Memory B cell (primary cell): ENCODE data around the gene TNS3.

Experiments
- ATAC-seq: fragments of 150-1000 bp; cut with Tn5 transposase; 2 replicates; pipeline ENCODE4 v1.10.0; 2021; ENCODE audit warnings: low read depth, mild to moderate bottlenecking, moderate library complexity
- DNase-seq, 2 donors: peaks; one replicate each; pipeline ENCODE4 v3.0.0; 2022; ENCODE audit warnings: low spot score in 2 of 2
- H3K27ac Mint-ChIP-seq: one replicate; pipeline ENCODE4 v1.8.0; 2022; ENCODE audit warnings: mild to moderate bottlenecking, moderate library complexity, mixed read lengths
- H3K27me3 Mint-ChIP-seq: one replicate; pipeline ENCODE4 v1.8.0; 2022; ENCODE audit warnings: mixed read lengths
- H3K36me3 Mint-ChIP-seq: one replicate; pipeline ENCODE4 v1.8.0; 2022; ENCODE audit warnings: mild to moderate bottlenecking, mixed read lengths
- H3K4me1 Mint-ChIP-seq: one replicate; pipeline ENCODE4 v1.8.0; 2022; ENCODE audit warnings: mixed read lengths
- H3K4me3 Mint-ChIP-seq: one replicate; pipeline ENCODE4 v1.8.0; 2022; ENCODE audit warnings: mild to moderate bottlenecking, moderate library complexity, mixed read lengths
- H3K9me3 Mint-ChIP-seq: one replicate; pipeline ENCODE4 v1.8.0; 2022; ENCODE audit warnings: mixed read lengths

The TNS3 gene

DNA sequence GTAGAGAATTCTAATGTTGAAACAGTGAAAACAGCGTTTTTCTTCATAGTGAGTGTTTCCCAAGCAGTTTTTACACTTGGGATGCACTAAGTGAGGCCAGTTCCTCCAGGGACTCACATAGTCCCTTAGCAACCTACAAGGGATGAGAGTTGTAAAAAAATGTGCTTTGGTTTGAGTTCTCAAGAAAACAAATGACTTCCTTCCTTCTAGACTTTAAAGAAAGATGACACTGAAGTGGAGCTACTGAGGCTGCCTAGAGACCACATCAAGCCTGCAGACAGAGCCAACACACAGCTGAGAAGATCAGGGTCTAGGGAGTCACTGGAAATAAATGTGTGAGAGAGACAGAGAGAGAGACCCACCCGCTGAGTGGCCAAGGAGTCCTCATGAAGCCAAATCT, 264.4 kb downstream of the TNS3 start:
- peaks cover 48% of the 10 kb centered on the region for H3K36me3 Mint-ChIP-seq
- no peak overlapping the region for H3K27ac Mint-ChIP-seq
- H3K27me3 Mint-ChIP-seq: peaks cover 1% of the 10 kb centered on the region
- no peaks in the 10 kb centered on the region for H3K9me3 Mint-ChIP-seq
- ATAC-seq (no peak), DNase-seq (no peak)
- peaks cover 2% of the 10 kb centered on the region for H3K4me1 Mint-ChIP-seq
- no peak overlapping the region for H3K4me3 Mint-ChIP-seq

GRCh38 chr7:47314728-47315607, 266.9 kb downstream of the TNS3 start:
- Mint-ChIP-seq H3K4me3 (no peak overlapping the region), H3K27me3 (peaks cover 1% of the 10 kb centered on the region), H3K9me3 (peaks cover 3% of the 10 kb centered on the region), H3K27ac (no peak overlapping the region), H3K36me3 (peaks cover 40% of the 10 kb centered on the region), H3K4me1 (peaks cover 2% of the 10 kb centered on the region)
- ATAC-seq (no peak), DNase-seq (no peak)

GRCh38 chr7:47314248-47314647, 267.7 kb downstream of the TNS3 start:
- peaks cover 3% of the 10 kb centered on the region for H3K9me3 Mint-ChIP-seq
- H3K27ac Mint-ChIP-seq: no peak overlapping the region
- peaks cover 1% of the 10 kb centered on the region for H3K27me3 Mint-ChIP-seq
- no peak overlapping the region for H3K4me3 Mint-ChIP-seq
- H3K36me3 Mint-ChIP-seq: peaks cover 46% of the 10 kb centered on the region
- H3K4me1 Mint-ChIP-seq: peaks cover 2% of the 10 kb centered on the region
- DNase-seq (no peak), ATAC-seq (no peak)

GRCh38 chr7:47313564-47313963, 268.3 kb downstream of the TNS3 start:
- H3K27ac Mint-ChIP-seq: no peak overlapping the region
- DNase-seq (no peak), ATAC-seq (no peak)
- H3K27me3 Mint-ChIP-seq: peaks cover 1% of the 10 kb centered on the region
- peaks cover 48% of the 10 kb centered on the region for H3K36me3 Mint-ChIP-seq
- no peak overlapping the region for H3K4me3 Mint-ChIP-seq
- H3K4me1 Mint-ChIP-seq: peaks cover 5% of the 10 kb centered on the region
- peaks cover 6% of the 10 kb centered on the region for H3K9me3 Mint-ChIP-seq

GRCh38 chr7:47311891-47312290, 270.0 kb downstream of the TNS3 start:
- H3K27me3 Mint-ChIP-seq: peaks cover 1% of the 10 kb centered on the region
- no peak for DNase-seq
- H3K36me3 Mint-ChIP-seq: peaks cover 41% of the 10 kb centered on the region
- peaks cover 3% of the 10 kb centered on the region for H3K4me1 Mint-ChIP-seq
- H3K9me3 Mint-ChIP-seq: peaks cover 7% of the 10 kb centered on the region
- no peak overlapping the region for H3K27ac Mint-ChIP-seq
- ATAC-seq: no peak
- H3K4me3 Mint-ChIP-seq: no peak overlapping the region

- Mint-ChIP-seq H3K9me3 (peaks cover 7% of the 10 kb centered on the region), H3K36me3 (peaks cover 34% of the 10 kb centered on the region), H3K4me1 (peaks cover 3% of the 10 kb centered on the region), H3K4me3 (no peak overlapping the region), H3K27me3 (peaks cover 1% of the 10 kb centered on the region), H3K27ac (no peak overlapping the region)
- DNase-seq (no peak), ATAC-seq (no peak)
Measured at GRCh38 chr7:47310020-47310419, 271.9 kb downstream of the TNS3 start.

DNA sequence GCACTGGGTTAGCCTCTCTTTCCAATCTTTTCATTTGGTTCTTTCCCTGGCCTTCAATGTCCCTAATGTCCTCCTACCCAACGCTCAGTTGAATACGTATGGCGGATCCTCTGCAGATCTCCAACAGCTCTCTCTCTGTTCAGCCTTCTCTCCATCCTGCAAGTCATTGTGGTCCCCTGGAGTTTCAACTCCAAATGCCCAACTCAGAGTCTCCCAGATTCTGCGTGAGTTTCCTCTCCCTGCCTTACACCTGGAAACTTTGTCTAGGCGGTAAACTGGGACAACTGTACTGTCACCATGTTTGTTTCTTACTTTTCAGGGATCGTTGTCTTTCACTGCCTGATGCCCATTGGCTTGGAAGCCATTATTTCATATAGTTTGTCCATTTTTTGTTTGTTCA, 273.1 kb downstream of the TNS3 start:
- DNase-seq (no peak), ATAC-seq (no peak)
- Mint-ChIP-seq H3K9me3 (peaks cover 7% of the 10 kb centered on the region), H3K27ac (no peak overlapping the region), H3K36me3 (peaks cover 36% of the 10 kb centered on the region), H3K4me3 (no peak overlapping the region), H3K27me3 (peaks cover 1% of the 10 kb centered on the region), H3K4me1 (peaks cover 6% of the 10 kb centered on the region)

DNA sequence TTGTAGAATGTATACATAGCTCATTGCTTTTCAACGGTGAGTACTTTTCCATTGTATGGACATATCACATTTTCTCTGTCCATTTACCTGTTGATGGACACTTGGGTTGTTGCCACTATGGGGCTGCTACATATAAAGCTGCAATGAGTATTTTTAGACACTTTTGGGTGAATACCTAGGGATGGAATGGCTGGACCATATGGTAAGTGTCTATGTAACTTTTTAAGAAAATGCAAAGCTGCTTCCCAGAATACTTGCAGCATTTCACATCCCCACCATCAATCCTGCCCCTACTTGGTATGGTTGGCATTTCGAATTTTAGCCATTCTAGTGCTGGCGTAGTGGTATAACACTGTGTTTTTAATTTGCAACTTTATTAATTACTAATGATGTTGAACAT, 274.6 kb downstream of the TNS3 start:
- DNase-seq (no peak), ATAC-seq (no peak)
- Mint-ChIP-seq H3K27me3 (no peaks in the 10 kb centered on the region), H3K4me1 (peaks cover 6% of the 10 kb centered on the region), H3K27ac (no peak overlapping the region), H3K4me3 (no peak overlapping the region), H3K36me3 (peaks cover 36% of the 10 kb centered on the region), H3K9me3 (peaks cover 7% of the 10 kb centered on the region)

DNA sequence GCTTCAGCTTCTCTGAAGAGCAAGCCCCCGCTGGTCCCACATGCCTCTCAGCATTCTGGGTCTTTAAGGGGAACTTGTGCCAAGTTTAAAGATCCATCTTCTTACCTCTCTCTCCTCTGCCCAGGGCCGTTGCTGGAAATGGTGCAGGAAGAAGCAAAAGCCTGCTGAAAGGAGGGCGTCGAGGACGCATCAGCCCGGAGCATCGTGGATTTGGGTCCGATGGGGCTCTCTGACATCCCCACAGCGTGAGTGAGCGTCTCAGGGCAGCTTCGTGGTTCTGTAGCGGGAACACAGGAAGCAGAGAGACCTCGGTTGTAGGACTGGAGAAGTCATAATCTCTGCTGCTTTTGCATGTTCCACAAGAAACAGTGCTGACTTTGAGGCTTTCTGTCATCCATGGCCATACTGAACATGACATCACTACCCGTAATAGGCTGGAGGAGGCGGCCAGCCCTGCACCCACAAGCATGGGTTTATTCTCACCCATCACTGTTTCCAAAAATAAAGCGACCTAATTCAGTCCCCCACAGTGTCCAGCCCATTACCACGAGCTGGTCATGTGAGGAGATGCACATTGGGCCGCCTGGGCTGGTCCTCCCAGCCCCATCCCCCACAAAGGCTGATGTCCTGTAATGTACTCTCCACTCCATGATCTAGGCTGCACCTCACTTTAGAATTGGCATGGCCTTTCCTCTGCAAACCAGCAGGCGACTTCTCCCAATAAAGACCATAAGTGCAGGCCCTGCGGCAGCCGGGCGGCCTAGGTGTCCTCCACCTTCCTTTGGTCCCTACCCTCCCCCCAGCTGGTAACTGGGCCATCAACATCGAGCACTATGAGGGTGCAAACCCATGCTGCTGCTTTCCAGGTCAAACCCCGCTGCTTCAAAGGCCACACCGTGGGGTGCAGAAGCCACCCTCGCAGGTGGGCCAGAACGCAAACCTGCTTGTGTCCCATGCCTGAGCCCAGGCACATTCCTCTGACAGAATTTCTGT, 276.9 kb downstream of the TNS3 start:
- ATAC-seq (no peak), DNase-seq (no peak)
- Mint-ChIP-seq H3K36me3 (peaks cover 41% of the 10 kb centered on the region), H3K4me3 (no peak overlapping the region), H3K4me1 (peaks cover 6% of the 10 kb centered on the region), H3K9me3 (peaks cover 4% of the 10 kb centered on the region), H3K27ac (no peak overlapping the region), H3K27me3 (no peaks in the 10 kb centered on the region)

GRCh38 chr7:47303695-47304453, 278.0 kb downstream of the TNS3 start:
- DNase-seq: no peak
- Mint-ChIP-seq H3K27ac (peak overlapping the region; percentile 78), H3K27me3 (no peaks in the 10 kb centered on the region), H3K4me1 (peaks cover 6% of the 10 kb centered on the region), H3K36me3 (peaks cover 34% of the 10 kb centered on the region), H3K4me3 (peak overlapping the region; percentile 9), H3K9me3 (peaks cover 3% of the 10 kb centered on the region)
- no peak for ATAC-seq

DNA sequence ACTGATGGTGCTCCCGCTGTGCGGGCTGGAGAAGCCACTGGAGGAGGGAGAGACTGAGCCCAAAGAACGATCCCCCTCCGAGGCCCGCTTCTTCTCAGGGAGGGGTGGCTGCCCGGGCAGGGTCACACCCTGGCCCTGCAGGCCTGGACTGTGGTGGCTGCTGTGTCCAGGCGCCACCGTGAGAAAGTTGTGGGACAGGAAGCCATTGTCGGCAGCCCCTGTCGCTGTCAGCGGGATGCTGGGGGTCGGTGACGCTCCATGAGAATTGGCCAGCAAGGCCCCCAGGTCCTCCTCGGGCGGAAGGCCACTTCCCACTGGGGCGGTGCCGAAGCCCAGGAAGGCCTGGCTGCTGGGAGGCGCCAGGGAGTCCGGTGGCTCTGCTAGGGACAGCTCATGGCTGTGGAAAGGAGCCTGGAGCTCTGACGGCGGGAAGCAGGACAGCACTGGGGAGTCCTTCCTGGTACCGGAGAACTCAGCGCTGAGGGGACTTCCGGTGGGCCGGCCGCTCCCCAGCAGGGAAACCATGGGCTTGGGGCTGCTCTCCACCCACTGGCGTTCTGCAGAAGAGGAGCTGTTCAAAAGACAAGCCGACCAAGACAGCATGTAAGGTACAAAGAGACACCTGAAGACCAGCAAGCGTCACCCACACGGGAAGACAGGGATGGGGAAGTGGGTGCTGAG, 278.8 kb downstream of the TNS3 start:
- Mint-ChIP-seq H3K4me1 (peaks cover 3% of the 10 kb centered on the region), H3K4me3 (no peak overlapping the region), H3K9me3 (no peaks in the 10 kb centered on the region), H3K36me3 (peaks cover 28% of the 10 kb centered on the region), H3K27me3 (no peaks in the 10 kb centered on the region), H3K27ac (no peak overlapping the region)
- DNase-seq: no peak
- ATAC-seq: no peak

GRCh38 chr7:47302560-47302959, 279.4 kb downstream of the TNS3 start:
- peaks cover 3% of the 10 kb centered on the region for H3K4me1 Mint-ChIP-seq
- no peak overlapping the region for H3K27ac Mint-ChIP-seq
- H3K27me3 Mint-ChIP-seq: no peaks in the 10 kb centered on the region
- no peak overlapping the region for H3K4me3 Mint-ChIP-seq
- DNase-seq: no peak
- no peaks in the 10 kb centered on the region for H3K9me3 Mint-ChIP-seq
- no peak for ATAC-seq
- H3K36me3 Mint-ChIP-seq: peaks cover 27% of the 10 kb centered on the region

GRCh38 chr7:47301657-47302295, 280.1 kb downstream of the TNS3 start:
- DNase-seq: no peak
- Mint-ChIP-seq H3K4me1 (peaks cover 3% of the 10 kb centered on the region), H3K9me3 (no peaks in the 10 kb centered on the region), H3K36me3 (peaks cover 27% of the 10 kb centered on the region), H3K27me3 (no peaks in the 10 kb centered on the region), H3K27ac (no peak overlapping the region), H3K4me3 (no peak overlapping the region)
- ATAC-seq: no peak
